Measurements from ENCODE around the gene RPS15.

Gene RPS15
- 330 to 561 (median 517) reads per million in 3 donors for total RNA-seq

DNA sequence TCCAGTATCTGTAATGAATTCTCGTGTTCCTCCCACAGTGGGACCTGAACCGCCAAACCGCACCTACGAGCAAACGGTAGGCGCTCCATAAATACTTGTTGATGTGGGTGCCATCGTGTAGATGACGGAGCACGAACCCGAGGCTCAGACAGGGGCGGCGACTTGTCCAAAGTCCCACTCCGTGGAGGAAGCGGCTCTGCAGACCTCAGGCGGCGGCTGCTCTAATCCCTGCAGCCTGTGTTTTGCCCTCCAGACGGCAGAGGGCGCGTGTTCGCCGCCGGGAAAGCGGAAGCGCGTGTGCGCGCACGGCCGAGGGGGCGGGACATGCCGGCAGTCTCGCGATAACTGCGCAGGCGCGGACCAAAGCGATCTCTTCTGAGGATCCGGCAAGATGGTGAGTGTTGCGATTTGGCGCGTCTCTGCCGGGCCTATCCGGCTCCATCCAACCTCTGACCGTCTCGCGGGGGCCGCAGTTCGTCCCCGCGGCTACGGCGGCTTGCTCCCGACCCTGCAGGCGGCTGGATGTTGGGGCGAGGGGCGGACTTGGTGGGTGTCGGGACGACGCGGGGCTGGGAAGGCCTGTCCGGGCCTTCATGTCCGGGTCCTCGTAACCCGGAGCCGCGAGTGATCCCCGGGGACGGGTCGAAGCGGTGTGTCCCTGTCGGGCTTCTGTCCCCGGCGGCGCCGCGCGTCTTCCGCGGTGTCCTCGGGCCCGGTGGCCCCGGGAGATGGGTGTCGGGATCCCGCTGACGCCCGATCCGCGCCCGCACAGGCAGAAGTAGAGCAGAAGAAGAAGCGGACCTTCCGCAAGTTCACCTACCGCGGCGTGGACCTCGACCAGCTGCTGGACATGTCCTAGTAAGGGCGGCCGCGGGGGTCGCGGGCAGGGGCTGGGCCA, at the start of gene RPS15:
TSS of gene RPS15 (plus strand) at position 362 of the 898 bp plus-strand sequence. CDS start at position 392, 30 bp downstream.
- peak; percentile 89 to 94 (median 93) for DNase-seq
- peaks cover 55% of the 10 kb centered on the region for H3K36me3 ChIP-seq (ENCODE audit: control insufficient read depth, insufficient read depth, low read length)
- no peaks in the 10 kb centered on the region for H3K9me3 ChIP-seq (ENCODE audit: control insufficient read depth, low read length)

DNA sequence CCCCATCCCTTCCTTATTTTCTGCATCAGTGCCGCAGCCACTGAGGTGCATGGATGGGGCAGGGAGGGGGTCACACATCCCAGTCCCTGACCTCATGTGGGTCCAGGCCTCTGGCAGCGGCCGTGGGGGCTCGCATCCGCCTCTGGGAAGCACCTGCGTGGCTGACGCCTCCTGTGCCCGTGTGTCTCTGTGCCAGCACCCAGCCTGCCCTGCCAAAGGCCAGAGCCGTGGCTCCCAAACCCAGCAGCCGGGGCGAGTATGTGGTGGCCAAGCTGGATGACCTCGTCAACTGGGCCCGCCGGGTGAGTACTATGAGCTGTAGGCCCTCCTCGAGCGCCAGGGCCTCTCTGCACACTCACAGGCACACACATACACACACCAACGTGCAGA, 49.6 kb upstream of the RPS15 start:
- H3K36me3 ChIP-seq (ENCODE audit: control insufficient read depth, insufficient read depth, low read length) = peaks cover 29% of the 10 kb centered on the region
- H3K27me3 ChIP-seq (replicated peaks; ENCODE audit: control insufficient read depth, insufficient read depth, low read length, poor library complexity, severe bottlenecking) = no peaks in the 10 kb centered on the region
- no peak overlapping the region for H3K4me3 ChIP-seq (ENCODE audit: insufficient read depth, low read depth, low read length, poor library complexity, severe bottlenecking)
- no peak overlapping the region for H3K27ac ChIP-seq (ENCODE audit: insufficient read depth, low read length, poor library complexity, severe bottlenecking)
- peaks cover 9% of the 10 kb centered on the region for H3K4me1 ChIP-seq (ENCODE audit: control insufficient read depth, insufficient read depth, low read length, poor library complexity, severe bottlenecking)
- DNase-seq = no peak
- no peaks in the 10 kb centered on the region for H3K9me3 ChIP-seq (ENCODE audit: control insufficient read depth, low read length)

More for the DNA sequence above, at the start of gene RPS15:
- peaks cover 15% of the 10 kb centered on the region for H3K4me1 ChIP-seq (ENCODE audit: control insufficient read depth, insufficient read depth, low read length, poor library complexity, severe bottlenecking)
- H3K27ac ChIP-seq (ENCODE audit: insufficient read depth, low read length, poor library complexity, severe bottlenecking) = peak within 1 kb of the TSS; percentile 90
- peak within 1 kb of the TSS; percentile 98 for H3K4me3 ChIP-seq (ENCODE audit: insufficient read depth, low read depth, low read length, poor library complexity, severe bottlenecking)
- H3K27me3 ChIP-seq (replicated peaks; ENCODE audit: control insufficient read depth, insufficient read depth, low read length, poor library complexity, severe bottlenecking) = no peaks in the 10 kb centered on the region

DNA sequence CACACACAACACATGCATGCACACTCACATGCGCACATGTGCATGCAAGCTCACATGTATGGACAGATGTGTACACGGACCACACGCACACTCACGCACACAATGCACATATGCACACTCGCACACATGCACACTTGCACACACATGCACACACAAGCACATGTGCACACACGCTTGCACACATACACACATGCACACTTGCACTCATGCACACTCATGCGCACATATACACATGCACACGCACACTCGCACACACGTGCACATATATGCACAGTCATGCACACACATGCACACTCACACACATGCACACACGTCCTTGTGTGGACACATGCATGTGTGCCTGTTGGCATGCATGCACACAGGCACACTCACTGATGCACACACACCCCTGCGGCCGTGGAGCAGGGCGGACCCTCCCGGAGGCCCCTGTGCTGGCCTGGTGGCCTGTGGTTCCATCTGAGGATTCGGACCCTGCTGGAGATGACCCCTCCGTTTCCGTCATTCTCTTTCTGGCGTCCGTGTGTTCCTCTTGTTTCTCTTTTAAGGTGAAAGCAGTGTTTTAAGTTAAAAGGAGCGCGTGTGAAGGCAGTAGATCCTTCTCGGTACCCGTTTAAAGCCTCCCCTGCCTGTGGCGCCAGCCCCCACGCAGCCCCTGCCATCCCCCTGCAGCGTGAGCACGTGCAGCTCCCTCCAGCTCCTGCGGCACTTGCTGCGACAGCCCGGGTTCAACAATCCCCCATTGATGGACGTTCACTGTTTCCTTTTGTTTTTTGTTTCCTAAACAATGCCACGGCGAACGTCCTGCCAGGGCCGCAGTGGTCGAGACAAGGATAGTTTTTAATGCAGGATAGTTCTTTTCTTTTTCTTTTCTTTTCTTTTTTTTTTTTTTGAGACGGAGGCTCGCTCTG, 48.9 kb upstream of the RPS15 start:
- peaks cover 29% of the 10 kb centered on the region for H3K36me3 ChIP-seq (ENCODE audit: control insufficient read depth, insufficient read depth, low read length)
- DNase-seq = no peak
- H3K4me1 ChIP-seq (ENCODE audit: control insufficient read depth, insufficient read depth, low read length, poor library complexity, severe bottlenecking) = peaks cover 7% of the 10 kb centered on the region
- no peaks in the 10 kb centered on the region for H3K9me3 ChIP-seq (ENCODE audit: control insufficient read depth, low read length)
- H3K27ac ChIP-seq (ENCODE audit: insufficient read depth, low read length, poor library complexity, severe bottlenecking) = no peak overlapping the region
- no peak overlapping the region for H3K4me3 ChIP-seq (ENCODE audit: insufficient read depth, low read depth, low read length, poor library complexity, severe bottlenecking)
- no peaks in the 10 kb centered on the region for H3K27me3 ChIP-seq (replicated peaks; ENCODE audit: control insufficient read depth, insufficient read depth, low read length, poor library complexity, severe bottlenecking)

DNA sequence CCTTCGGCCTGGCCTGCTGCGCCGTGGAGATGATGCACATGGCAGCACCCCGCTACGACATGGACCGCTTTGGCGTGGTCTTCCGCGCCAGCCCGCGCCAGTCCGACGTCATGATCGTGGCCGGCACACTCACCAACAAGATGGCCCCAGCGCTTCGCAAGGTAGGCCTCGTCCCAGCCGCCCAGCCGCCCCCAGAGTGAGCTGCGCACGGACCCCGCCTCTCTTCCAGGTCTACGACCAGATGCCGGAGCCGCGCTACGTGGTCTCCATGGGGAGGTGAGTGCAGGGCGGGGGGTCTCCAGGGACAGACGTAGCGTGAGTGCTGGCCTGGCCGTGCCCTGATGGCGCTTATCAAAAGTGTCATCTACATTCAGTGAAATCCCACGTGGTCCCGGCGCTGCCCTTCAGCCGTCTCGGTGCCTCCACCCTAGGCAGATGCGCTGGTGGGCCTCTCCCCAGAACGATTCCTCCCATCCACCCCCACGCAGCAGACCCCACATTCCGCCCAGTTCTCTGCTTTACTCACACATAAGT, 47.2 kb upstream of the RPS15 start:
- Histone ChIP-seq H3K36me3 (ENCODE audit: control insufficient read depth, insufficient read depth, low read length) (peaks cover 29% of the 10 kb centered on the region), H3K4me3 (ENCODE audit: insufficient read depth, low read depth, low read length, poor library complexity, severe bottlenecking) (no peak overlapping the region), H3K27me3 (replicated peaks; ENCODE audit: control insufficient read depth, insufficient read depth, low read length, poor library complexity, severe bottlenecking) (no peaks in the 10 kb centered on the region), H3K4me1 (ENCODE audit: control insufficient read depth, insufficient read depth, low read length, poor library complexity, severe bottlenecking) (no peaks in the 10 kb centered on the region), H3K27ac (ENCODE audit: insufficient read depth, low read length, poor library complexity, severe bottlenecking) (no peak overlapping the region), H3K9me3 (ENCODE audit: control insufficient read depth, low read length) (no peaks in the 10 kb centered on the region)
- no peak for DNase-seq

DNA sequence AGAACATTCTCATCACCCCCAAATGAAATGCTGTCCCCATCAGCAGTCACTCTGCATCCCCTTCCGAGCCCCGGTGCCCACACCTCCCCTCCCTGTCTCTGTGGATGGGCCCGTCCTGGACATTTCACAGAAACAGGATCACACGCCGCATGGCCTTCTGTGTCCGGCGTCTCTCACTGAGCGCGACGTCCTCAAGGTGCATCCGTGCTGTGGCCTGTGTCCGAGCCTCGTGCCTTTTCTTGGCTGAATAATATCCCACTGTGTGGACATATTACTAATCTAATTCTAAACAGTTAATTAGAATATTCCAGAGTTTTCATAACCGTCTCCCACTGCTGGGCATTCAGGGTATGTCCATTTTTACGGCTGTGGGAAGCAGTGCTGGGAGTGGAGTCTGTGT, 45.8 kb upstream of the RPS15 start:
- Histone ChIP-seq H3K36me3 (ENCODE audit: control insufficient read depth, insufficient read depth, low read length) (peaks cover 29% of the 10 kb centered on the region), H3K9me3 (ENCODE audit: control insufficient read depth, low read length) (no peaks in the 10 kb centered on the region), H3K4me3 (ENCODE audit: insufficient read depth, low read depth, low read length, poor library complexity, severe bottlenecking) (no peak overlapping the region), H3K27me3 (replicated peaks; ENCODE audit: control insufficient read depth, insufficient read depth, low read length, poor library complexity, severe bottlenecking) (no peaks in the 10 kb centered on the region), H3K4me1 (ENCODE audit: control insufficient read depth, insufficient read depth, low read length, poor library complexity, severe bottlenecking) (peaks cover 11% of the 10 kb centered on the region), H3K27ac (ENCODE audit: insufficient read depth, low read length, poor library complexity, severe bottlenecking) (no peak overlapping the region)
- no peak for DNase-seq

DNA sequence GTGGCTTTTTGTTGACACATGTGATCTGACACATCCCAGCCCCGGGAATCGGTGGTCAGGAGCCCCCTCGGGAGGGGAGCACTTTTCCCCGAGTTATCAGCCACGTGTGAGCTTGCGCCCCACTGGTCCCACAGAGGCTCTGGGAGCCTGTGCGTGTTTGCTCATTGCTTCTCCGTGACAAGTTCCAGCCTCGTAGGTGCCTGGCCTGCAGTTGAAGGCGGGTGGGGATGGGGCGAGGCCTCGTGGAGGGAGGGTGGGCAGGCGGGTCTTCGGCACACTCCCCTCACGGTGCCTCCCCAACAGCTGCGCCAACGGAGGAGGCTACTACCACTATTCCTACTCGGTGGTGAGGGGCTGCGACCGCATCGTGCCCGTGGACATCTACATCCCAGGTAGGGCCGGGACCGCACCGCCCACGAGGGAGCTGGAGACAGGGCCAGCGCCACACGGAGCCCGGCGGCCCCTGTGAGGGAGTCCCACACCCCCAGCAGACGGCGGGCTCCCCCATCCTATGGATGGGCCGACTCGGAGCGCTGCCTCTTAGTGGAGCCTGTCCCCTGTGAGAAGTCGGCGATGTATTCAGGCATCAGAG, 45.2 kb upstream of the RPS15 start:
- Histone ChIP-seq H3K27ac (ENCODE audit: insufficient read depth, low read length, poor library complexity, severe bottlenecking) (no peak overlapping the region), H3K4me3 (ENCODE audit: insufficient read depth, low read depth, low read length, poor library complexity, severe bottlenecking) (no peak overlapping the region), H3K36me3 (ENCODE audit: control insufficient read depth, insufficient read depth, low read length) (peaks cover 27% of the 10 kb centered on the region), H3K4me1 (ENCODE audit: control insufficient read depth, insufficient read depth, low read length, poor library complexity, severe bottlenecking) (peaks cover 11% of the 10 kb centered on the region), H3K9me3 (ENCODE audit: control insufficient read depth, low read length) (no peaks in the 10 kb centered on the region), H3K27me3 (replicated peaks; ENCODE audit: control insufficient read depth, insufficient read depth, low read length, poor library complexity, severe bottlenecking) (no peaks in the 10 kb centered on the region)
- no peak for DNase-seq

DNA sequence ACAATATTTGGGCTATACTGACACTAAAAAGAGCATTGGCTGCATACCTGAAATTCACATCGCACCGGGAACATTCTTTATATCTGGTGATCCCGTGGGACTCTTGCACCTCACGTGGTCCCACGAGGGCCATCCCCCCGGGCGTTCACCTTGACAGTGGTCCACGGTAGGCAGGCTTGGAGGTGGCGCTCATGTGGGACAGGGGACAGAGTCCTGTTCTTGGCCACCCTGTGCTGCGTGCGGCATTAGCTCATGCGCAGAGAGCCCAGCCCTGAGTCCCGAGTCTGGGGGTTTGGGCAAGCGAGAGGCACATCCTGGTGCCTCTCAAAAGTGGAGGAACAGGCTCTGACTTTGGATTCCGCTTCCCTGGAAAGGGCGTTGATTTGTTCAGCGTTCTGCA, 44.4 kb upstream of the RPS15 start:
- DNase-seq = no peak
- Histone ChIP-seq H3K9me3 (ENCODE audit: control insufficient read depth, low read length) (no peaks in the 10 kb centered on the region), H3K27me3 (replicated peaks; ENCODE audit: control insufficient read depth, insufficient read depth, low read length, poor library complexity, severe bottlenecking) (no peaks in the 10 kb centered on the region), H3K27ac (ENCODE audit: insufficient read depth, low read length, poor library complexity, severe bottlenecking) (no peak overlapping the region), H3K4me3 (ENCODE audit: insufficient read depth, low read depth, low read length, poor library complexity, severe bottlenecking) (no peak overlapping the region), H3K36me3 (ENCODE audit: control insufficient read depth, insufficient read depth, low read length) (peaks cover 20% of the 10 kb centered on the region), H3K4me1 (ENCODE audit: control insufficient read depth, insufficient read depth, low read length, poor library complexity, severe bottlenecking) (peaks cover 11% of the 10 kb centered on the region)

DNA sequence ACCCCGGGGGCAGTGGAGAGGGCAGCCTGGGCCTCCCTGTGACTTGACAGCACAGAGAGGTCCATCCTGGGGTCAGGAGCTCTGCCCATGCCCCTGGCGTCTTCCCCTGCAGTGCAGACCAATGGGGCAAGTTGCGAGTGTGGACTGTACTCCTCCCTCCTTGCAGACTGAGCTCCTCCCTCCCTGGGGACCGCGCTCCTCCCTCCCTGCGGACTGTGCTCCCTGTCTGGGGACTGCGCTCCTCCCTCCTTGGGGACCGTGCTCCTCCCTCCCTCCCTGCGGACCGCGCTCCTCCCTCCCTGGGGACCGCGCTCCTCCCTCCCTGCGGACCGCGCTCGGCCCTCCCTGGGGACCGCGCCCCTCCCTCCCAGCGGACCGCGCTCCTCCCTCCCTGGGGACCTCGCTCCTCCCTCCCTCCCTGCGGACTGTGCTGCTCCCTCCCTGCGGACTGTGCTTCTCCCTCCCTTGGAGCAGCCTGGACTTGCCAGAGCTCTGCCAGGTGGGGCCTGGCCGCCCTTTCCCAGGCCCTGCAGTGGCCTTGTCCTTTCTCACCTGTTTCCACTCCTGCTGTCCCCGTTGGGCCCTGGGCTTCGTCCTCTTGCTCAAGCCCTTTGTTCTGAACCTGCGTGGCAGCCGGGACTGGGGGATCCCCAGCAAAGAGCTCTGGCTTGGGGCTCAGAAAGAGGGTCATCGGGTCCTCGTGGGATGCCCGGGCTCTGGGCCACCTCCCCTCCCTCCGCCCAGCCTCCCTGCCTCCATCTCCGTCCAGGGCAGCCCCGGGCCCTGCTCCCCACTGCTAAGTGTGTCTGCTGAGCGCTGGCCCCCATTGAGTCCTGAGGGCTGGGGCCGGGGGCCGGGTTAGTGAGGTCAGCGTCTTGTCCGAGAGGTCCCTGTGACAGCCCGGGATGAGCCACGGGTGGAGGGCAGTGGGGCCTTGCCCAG, 43.7 kb upstream of the RPS15 start:
- peaks cover 11% of the 10 kb centered on the region for H3K4me1 ChIP-seq (ENCODE audit: control insufficient read depth, insufficient read depth, low read length, poor library complexity, severe bottlenecking)
- no peak overlapping the region for H3K4me3 ChIP-seq (ENCODE audit: insufficient read depth, low read depth, low read length, poor library complexity, severe bottlenecking)
- no peaks in the 10 kb centered on the region for H3K9me3 ChIP-seq (ENCODE audit: control insufficient read depth, low read length)
- no peak overlapping the region for H3K27ac ChIP-seq (ENCODE audit: insufficient read depth, low read length, poor library complexity, severe bottlenecking)
- H3K36me3 ChIP-seq (ENCODE audit: control insufficient read depth, insufficient read depth, low read length) = peaks cover 15% of the 10 kb centered on the region
- no peak for DNase-seq
- no peaks in the 10 kb centered on the region for H3K27me3 ChIP-seq (replicated peaks; ENCODE audit: control insufficient read depth, insufficient read depth, low read length, poor library complexity, severe bottlenecking)
